HEK293 (cell line): Measurements from ENCODE around the gene PLXNA2.

Experiments used
- CTCF ChIA-PET: fragments of 350-600 bp; formaldehyde crosslinking; extraction: SDS; loops from one replicate; lab custom pipeline; 2021; ENCODE audit warnings: antibody characterized with exemption; lab: Yijun Ruan, JAX
- POLR2A ChIA-PET: fragments of 300-600 bp; formaldehyde crosslinking; extraction: SDS; loops from one replicate; lab custom pipeline; 2020; ENCODE audit warnings: antibody characterized with exemption, inconsistent platforms; lab: Yijun Ruan, JAX
- H3K27ac ChIP-seq: fragments of 200-500 bp; sonication (Bioruptor generic); 2 replicates; pipeline ENCODE4 v1.5.1; 2014; ENCODE audit warnings: low read depth, low read length, control low read depth, inconsistent platforms; ENCODE audit errors: extremely low read depth
- H3K36me3 ChIP-seq, 2 experiments: fragments of 200-500 bp in 1 of 2; sonication (Bioruptor generic) in 1 of 2; 1 replicate in 1 of 2; 2 replicates in 1 of 2; pipeline ENCODE4 v1.5.1; 2014 to 2017; ENCODE audit warnings: inconsistent platforms in 2 of 2, low read length in 2 of 2; ENCODE audit not compliant: control insufficient read depth in 2 of 2, insufficient read depth in 1 of 2
- H3K4me1 ChIP-seq: fragments of 200-500 bp; sonication (Bioruptor generic); 2 replicates; pipeline ENCODE4 v1.5.1; 2014; ENCODE audit warnings: mild to moderate bottlenecking, low read length, inconsistent platforms; ENCODE audit not compliant: control insufficient read depth, insufficient read depth
- H3K4me3 ChIP-seq: 2 replicates; pipeline ENCODE4 v1.5.1; 2011; ENCODE audit warnings: low read depth, mild to moderate bottlenecking, control low read depth, low read length, moderate library complexity
- H3K9me3 ChIP-seq: fragments of 200-500 bp; sonication (Bioruptor generic); 2 replicates; pipeline ENCODE4 v1.5.1; 2014; ENCODE audit warnings: low read depth, low read length, inconsistent platforms; ENCODE audit not compliant: control insufficient read depth, insufficient read depth
- EGR2 ChIP-seq: fragments of 450-650 bp; formaldehyde crosslinking; IDR thresholded peaks from 2 replicates; pipeline ENCODE4 v1.5.1; 2016; ENCODE audit warnings: low read depth, missing biosample characterization, missing genetic modification characterization
- INSM2 ChIP-seq: fragments of 450-650 bp; formaldehyde crosslinking; IDR thresholded peaks from 2 replicates; pipeline ENCODE4 v1.5.1; 2016; ENCODE audit warnings: missing biosample characterization, missing genetic modification characterization
- PRDM4 ChIP-seq: fragments of 450-650 bp; formaldehyde crosslinking; IDR thresholded peaks from 2 replicates; pipeline ENCODE4 v1.5.1; 2017; ENCODE audit warnings: missing biosample characterization, missing genetic modification characterization
- SP2 ChIP-seq: fragments of 450-650 bp; formaldehyde crosslinking; IDR thresholded peaks from 2 replicates; pipeline ENCODE4 v1.5.1; 2016; ENCODE audit warnings: missing biosample characterization, missing genetic modification characterization
- ZBTB17 ChIP-seq: fragments of 450-650 bp; formaldehyde crosslinking; IDR thresholded peaks from 2 replicates; pipeline ENCODE4 v1.5.1; 2016; ENCODE audit warnings: missing biosample characterization, missing genetic modification characterization
- ZFHX2 ChIP-seq: fragments of 450-650 bp; formaldehyde crosslinking; conservative IDR thresholded peaks from 2 replicates; pipeline ENCODE4 v1.5.1; 2016; ENCODE audit warnings: missing biosample characterization, missing genetic modification characterization
- ZNF157 ChIP-seq: fragments of 450-650 bp; formaldehyde crosslinking; IDR thresholded peaks from 2 replicates; pipeline ENCODE4 v1.5.1; 2016; ENCODE audit warnings: missing biosample characterization, missing genetic modification characterization
- ZNF223 ChIP-seq: fragments of 450-650 bp; formaldehyde crosslinking; IDR thresholded peaks from 2 replicates; pipeline ENCODE4 v1.5.1; 2016; ENCODE audit warnings: missing biosample characterization, missing genetic modification characterization
- ZNF23 ChIP-seq: fragments of 450-650 bp; formaldehyde crosslinking; IDR thresholded peaks from 2 replicates; pipeline ENCODE4 v1.5.1; 2016; ENCODE audit warnings: missing biosample characterization, missing genetic modification characterization, borderline replicate concordance
- ZNF239 ChIP-seq: fragments of 450-650 bp; formaldehyde crosslinking; IDR thresholded peaks from 2 replicates; pipeline ENCODE4 v1.5.1; 2016; ENCODE audit warnings: missing biosample characterization, missing genetic modification characterization
- ZNF248 ChIP-seq: fragments of 450-650 bp; formaldehyde crosslinking; IDR thresholded peaks from 2 replicates; pipeline ENCODE4 v1.5.1; 2017; ENCODE audit warnings: missing biosample characterization, missing genetic modification characterization
- ZNF335 ChIP-seq: fragments of 450-650 bp; formaldehyde crosslinking; conservative IDR thresholded peaks from 2 replicates; pipeline ENCODE4 v1.5.1; 2016; ENCODE audit warnings: missing biosample characterization, missing genetic modification characterization
- ZNF362 ChIP-seq: fragments of 450-650 bp; formaldehyde crosslinking; IDR thresholded peaks from 2 replicates; pipeline ENCODE4 v1.5.1; 2016; ENCODE audit warnings: missing biosample characterization, missing genetic modification characterization
- ZNF394 ChIP-seq: fragments of 450-650 bp; formaldehyde crosslinking; IDR thresholded peaks from 2 replicates; pipeline ENCODE4 v1.5.1; 2016; ENCODE audit warnings: missing biosample characterization, missing genetic modification characterization, mild to moderate bottlenecking, moderate library complexity, borderline replicate concordance
- ZNF426 ChIP-seq: fragments of 450-650 bp; formaldehyde crosslinking; IDR thresholded peaks from 2 replicates; pipeline ENCODE4 v1.5.1; 2017; ENCODE audit warnings: missing biosample characterization, missing genetic modification characterization, mild to moderate bottlenecking, inconsistent platforms, moderate library complexity
- ZNF510 ChIP-seq: fragments of 450-650 bp; formaldehyde crosslinking; IDR thresholded peaks from 2 replicates; pipeline ENCODE4 v1.5.1; 2018; ENCODE audit warnings: mild to moderate bottlenecking, missing genetic modification characterization, missing biosample characterization; ENCODE audit not compliant: insufficient replicate concordance
- ZNF521 ChIP-seq: fragments of 450-650 bp; formaldehyde crosslinking; IDR thresholded peaks from 2 replicates; pipeline ENCODE4 v1.5.1; 2017; ENCODE audit warnings: missing biosample characterization, mild to moderate bottlenecking, missing genetic modification characterization
- ZNF654 ChIP-seq: fragments of 450-650 bp; formaldehyde crosslinking; IDR thresholded peaks from 2 replicates; pipeline ENCODE4 v1.5.1; 2016; ENCODE audit warnings: low read depth, missing biosample characterization, missing genetic modification characterization
- ZNF791 ChIP-seq: fragments of 450-650 bp; formaldehyde crosslinking; IDR thresholded peaks from 2 replicates; pipeline ENCODE4 v1.5.1; 2016; ENCODE audit warnings: missing biosample characterization, missing genetic modification characterization
- TF ChIP-seq, protein P1 (sequence below): fragments of 450-650 bp; formaldehyde crosslinking; IDR thresholded peaks from 2 replicates; pipeline ENCODE4 v1.5.1; 2016; ENCODE audit warnings: missing biosample characterization, missing genetic modification characterization
- TF ChIP-seq, protein P2 (sequence below): fragments of 450-650 bp; formaldehyde crosslinking; IDR thresholded peaks from 2 replicates; pipeline ENCODE4 v1.5.1; 2016; ENCODE audit warnings: missing biosample characterization, missing genetic modification characterization

Gene PLXNA2

GRCh38 chr1:208208132-208208487 is 36.1 kb downstream of the PLXNA2 start:
- H3K36me3 ChIP-seq: peaks cover 0 to 22% of the 10 kb centered on the region in 2 experiments; a peak in 1 of 3 replicates
- H3K4me3 ChIP-seq: no peak overlapping the region
- CTCF ChIA-PET: interaction anchor here (1.1 kb wide), 1 partner anchor 19 kb away, joined by 3 read pairs; no protein-coding TSS in a partner anchor
- no peak for TF ChIP-seq ZBTB17 (tag by site-specific recombination)
- TF ChIP-seq, protein P1, sequence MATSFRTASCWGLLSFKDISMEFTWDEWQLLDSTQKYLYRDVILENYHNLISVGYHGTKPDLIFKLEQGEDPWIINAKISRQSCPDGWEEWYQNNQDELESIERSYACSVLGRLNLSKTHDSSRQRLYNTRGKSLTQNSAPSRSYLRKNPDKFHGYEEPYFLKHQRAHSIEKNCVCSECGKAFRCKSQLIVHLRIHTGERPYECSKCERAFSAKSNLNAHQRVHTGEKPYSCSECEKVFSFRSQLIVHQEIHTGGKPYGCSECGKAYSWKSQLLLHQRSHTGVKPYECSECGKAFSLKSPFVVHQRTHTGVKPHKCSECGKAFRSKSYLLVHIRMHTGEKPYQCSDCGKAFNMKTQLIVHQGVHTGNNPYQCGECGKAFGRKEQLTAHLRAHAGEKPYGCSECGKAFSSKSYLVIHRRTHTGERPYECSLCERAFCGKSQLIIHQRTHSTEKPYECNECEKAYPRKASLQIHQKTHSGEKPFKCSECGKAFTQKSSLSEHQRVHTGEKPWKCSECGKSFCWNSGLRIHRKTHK (tag by site-specific recombination): no peak
- no peak for TF ChIP-seq ZNF362 (tag by site-specific recombination)
- TF ChIP-seq ZNF335 (tag by site-specific recombination): no peak
- no peak for TF ChIP-seq ZNF239 (tag by site-specific recombination)
- TF ChIP-seq ZNF654 (tag by site-specific recombination): no peak
- TF ChIP-seq ZNF521 (tag by site-specific recombination): no peak
- TF ChIP-seq, all 188 proteins: peak for 0
- Histone ChIP-seq H3K4me1 (peaks cover 7% of the 10 kb centered on the region; the same call in 1 of the 2 replicates), H3K9me3 (no peaks in the 10 kb centered on the region), H3K27ac (no peak overlapping the region)
- POLR2A ChIA-PET: interaction anchor here (0.8 kb wide), 1 partner anchor 24 kb away, joined by 5 read pairs; no protein-coding TSS in a partner anchor

- POLR2A ChIA-PET: interaction anchor here (0.8 kb wide), 1 partner anchor 23 kb away, joined by 5 read pairs; no protein-coding TSS in a partner anchor
Measured at GRCh38 chr1:208207388-208208131, 36.6 kb downstream of the PLXNA2 start.

More at GRCh38 chr1:208207388-208208131, 36.6 kb downstream of the PLXNA2 start:
- H3K4me1 ChIP-seq: peaks cover 10% of the 10 kb centered on the region
- H3K4me3 ChIP-seq: no peak overlapping the region
- H3K27ac ChIP-seq: no peak overlapping the region
- TF ChIP-seq ZFHX2 (peak; percentile 67; the same call in 1 of the 2 replicates), ZNF23 (tag by site-specific recombination) (no peak), ZNF157 (tag by site-specific recombination) (no peak), ZNF223 (tag by site-specific recombination) (no peak), ZNF394 (no peak), ZNF510 (no peak), ZNF248 (tag by site-specific recombination) (no peak), SP2 (tag by site-specific recombination) (no peak), EGR2 (peak; percentile 31; the same call in 1 of the 2 replicates), PRDM4 (tag by site-specific recombination) (peak; percentile 72), ZNF426 (tag by site-specific recombination) (no peak), INSM2 (tag by site-specific recombination) (no peak), ZNF791 (tag by site-specific recombination) (no peak)
- TF ChIP-seq, protein P2, sequence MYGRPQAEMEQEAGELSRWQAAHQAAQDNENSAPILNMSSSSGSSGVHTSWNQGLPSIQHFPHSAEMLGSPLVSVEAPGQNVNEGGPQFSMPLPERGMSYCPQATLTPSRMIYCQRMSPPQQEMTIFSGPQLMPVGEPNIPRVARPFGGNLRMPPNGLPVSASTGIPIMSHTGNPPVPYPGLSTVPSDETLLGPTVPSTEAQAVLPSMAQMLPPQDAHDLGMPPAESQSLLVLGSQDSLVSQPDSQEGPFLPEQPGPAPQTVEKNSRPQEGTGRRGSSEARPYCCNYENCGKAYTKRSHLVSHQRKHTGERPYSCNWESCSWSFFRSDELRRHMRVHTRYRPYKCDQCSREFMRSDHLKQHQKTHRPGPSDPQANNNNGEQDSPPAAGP (tag by site-specific recombination): no peak
- TF ChIP-seq, all 188 proteins: peak for 3
- Histone ChIP-seq H3K36me3 (peaks cover 0 to 20% of the 10 kb centered on the region in 2 experiments; a peak in 1 of 3 replicates), H3K9me3 (no peaks in the 10 kb centered on the region)
- CTCF ChIA-PET: interaction anchor here (0.7 to 1.1 kb wide), 2 partner anchors 15 to 20 kb away, joined by 3 read pairs; no protein-coding TSS in a partner anchor
